Measurements from ENCODE around the gene FOXP1.

FOXP1 gene

GRCh38 chr3:70926835-70927234 is 656.7 kb downstream of the FOXP1 start:
- DNase-seq: no peak

- DNase-seq: no peak
Measured at GRCh38 chr3:70919661-70920060, 663.9 kb downstream of the FOXP1 start.

GRCh38 chr3:70919091-70919490 is 664.4 kb downstream of the FOXP1 start:
- DNase-seq: no peak

GRCh38 chr3:70916375-70917055 is 667.0 kb downstream of the FOXP1 start:
- no peak for DNase-seq

- DNase-seq: no peak
Measured at GRCh38 chr3:70914862-70915261, 668.7 kb downstream of the FOXP1 start.

- no peak for DNase-seq
Measured at GRCh38 chr3:70911719-70912118, 671.8 kb downstream of the FOXP1 start.

GRCh38 chr3:70905491-70905890 is 678.0 kb downstream of the FOXP1 start:
- no peak for DNase-seq
